ENCODE results near the gene FLYWCH1. TPM values are rescaled to one million over a fixed set of nuclear protein-coding genes. Genes with fewer than 3 reads are reported as not detected.
A peak's percentile ranks its signal among the peaks of the same experiment; 100 is the strongest.

Gene FLYWCH1
- total and polyA plus RNA-seq, 4 donors: 17.5 to 55.9 (median 37.1) TPM

DNA sequence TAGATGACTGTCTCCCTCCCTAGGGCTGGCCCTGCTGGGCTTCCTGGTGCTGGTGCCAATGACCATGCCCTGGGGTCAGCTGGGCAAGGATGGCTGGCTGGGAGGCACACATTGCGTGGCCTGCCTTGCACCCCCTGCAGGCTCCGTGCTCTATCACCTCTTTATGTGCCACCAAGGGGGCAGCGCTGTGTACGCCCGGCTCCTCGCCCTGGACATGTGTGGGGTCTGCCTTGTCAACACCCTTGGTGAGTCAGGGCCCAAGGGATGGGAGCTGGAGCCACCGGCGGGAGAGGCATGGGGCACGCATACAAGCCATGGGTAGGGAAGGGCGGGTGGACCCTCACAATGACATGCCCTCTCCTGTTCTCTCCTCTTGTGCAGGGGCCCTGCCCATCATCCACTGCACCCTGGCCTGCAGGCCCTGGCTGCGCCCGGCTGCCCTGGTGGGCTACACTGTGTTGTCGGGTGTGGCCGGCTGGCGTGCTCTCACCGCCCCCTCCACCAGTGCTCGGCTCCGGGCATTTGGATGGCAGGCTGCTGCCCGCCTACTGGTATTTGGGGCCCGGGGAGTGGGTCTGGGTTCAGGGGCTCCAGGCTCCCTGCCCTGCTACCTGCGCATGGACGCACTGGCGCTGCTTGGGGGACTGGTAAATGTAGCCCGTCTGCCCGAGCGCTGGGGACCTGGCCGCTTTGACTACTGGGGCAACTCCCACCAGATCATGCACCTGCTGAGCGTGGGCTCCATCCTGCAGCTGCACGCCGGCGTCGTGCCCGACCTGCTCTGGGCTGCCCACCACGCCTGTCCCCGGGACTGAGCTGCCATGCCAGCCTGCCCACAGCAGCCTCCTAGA is 59.6 kb downstream of the FLYWCH1 start:
- H3K27me3 ChIP-seq (ENCODE audit: control insufficient read depth, insufficient read depth, low read length): peaks cover 21% of the 10 kb centered on the region
- no peaks in the 10 kb centered on the region for H3K9me3 ChIP-seq (ENCODE audit: control insufficient read depth, insufficient read depth, low read length)
- peaks cover 89% of the 10 kb centered on the region for H3K4me1 ChIP-seq (ENCODE audit: control insufficient read depth, insufficient read depth, low read length)
- DNase-seq (ENCODE audit: low read depth in 4 of 6, low spot score in 6 of 6): no peak
- H3K4me3 ChIP-seq (ENCODE audit: low read depth, low read length): no peak overlapping the region
- WGBS (ENCODE audit: insufficient coverage): 90% methylated on average over 35 of the region's 35 CpGs
- peaks cover 62% of the 10 kb centered on the region for H3K36me3 ChIP-seq (ENCODE audit: control insufficient read depth, insufficient read depth, low read length)
- H3K27ac ChIP-seq (ENCODE audit: low read depth, low read length): peak overlapping the region; percentile 84

GRCh38 chr16:2971985-2972784 is 60.5 kb downstream of the FLYWCH1 start:
- Histone ChIP-seq H3K27me3 (ENCODE audit: control insufficient read depth, insufficient read depth, low read length) (peaks cover 16% of the 10 kb centered on the region), H3K9me3 (ENCODE audit: control insufficient read depth, insufficient read depth, low read length) (no peaks in the 10 kb centered on the region), H3K4me1 (ENCODE audit: control insufficient read depth, insufficient read depth, low read length) (peaks cover 93% of the 10 kb centered on the region), H3K27ac (ENCODE audit: low read depth, low read length) (peak overlapping the region; percentile 84), H3K36me3 (ENCODE audit: control insufficient read depth, insufficient read depth, low read length) (peaks cover 68% of the 10 kb centered on the region), H3K4me3 (ENCODE audit: low read depth, low read length) (no peak overlapping the region)
- 60% methylated on average over 11 of the region's 15 CpGs for WGBS (ENCODE audit: insufficient coverage)
- peak in 1 of 6 donors; percentile 51 for DNase-seq (ENCODE audit: low read depth in 4 of 6, low spot score in 6 of 6)

DNA sequence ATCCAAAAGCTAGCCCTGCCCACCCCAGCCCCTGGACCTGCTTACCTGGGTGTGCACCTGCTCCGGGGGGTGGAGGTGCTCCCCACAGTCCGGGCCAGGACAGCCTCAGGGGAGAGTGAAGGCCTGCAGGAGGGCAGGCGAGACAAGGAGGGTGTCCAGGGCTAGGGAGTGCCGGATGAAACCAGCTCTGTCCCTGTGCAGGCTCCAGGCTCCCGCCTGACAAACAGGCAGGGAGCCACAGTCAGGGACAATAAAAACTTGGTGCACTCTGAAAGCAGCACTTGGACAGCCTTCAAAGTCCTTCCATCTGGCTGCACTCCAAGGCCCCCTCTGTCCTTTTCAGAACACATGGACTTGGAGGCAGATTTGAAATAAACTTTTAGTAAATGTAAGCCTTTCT is 61.4 kb downstream of the FLYWCH1 start:
- peak in 4 of 6 donors; percentile 59 to 89 (median 66) for DNase-seq (ENCODE audit: low read depth in 4 of 6, low spot score in 6 of 6)
- 55% methylated on average over 5 of the region's 5 CpGs for WGBS (ENCODE audit: insufficient coverage)
- peaks cover 63% of the 10 kb centered on the region for H3K36me3 ChIP-seq (ENCODE audit: control insufficient read depth, insufficient read depth, low read length)
- peak overlapping the region; percentile 84 for H3K27ac ChIP-seq (ENCODE audit: low read depth, low read length)
- H3K9me3 ChIP-seq (ENCODE audit: control insufficient read depth, insufficient read depth, low read length): no peaks in the 10 kb centered on the region
- H3K4me1 ChIP-seq (ENCODE audit: control insufficient read depth, insufficient read depth, low read length): peaks cover 95% of the 10 kb centered on the region
- no peak overlapping the region for H3K4me3 ChIP-seq (ENCODE audit: low read depth, low read length)
- H3K27me3 ChIP-seq (ENCODE audit: control insufficient read depth, insufficient read depth, low read length): peaks cover 8% of the 10 kb centered on the region

GRCh38 chr16:2973605-2974318 is 62.0 kb downstream of the FLYWCH1 start:
- peak overlapping the region; percentile 84 for H3K27ac ChIP-seq (ENCODE audit: low read depth, low read length)
- peaks cover under 1% of the 10 kb centered on the region for H3K27me3 ChIP-seq (ENCODE audit: control insufficient read depth, insufficient read depth, low read length)
- peaks cover 63% of the 10 kb centered on the region for H3K36me3 ChIP-seq (ENCODE audit: control insufficient read depth, insufficient read depth, low read length)
- no peak overlapping the region for H3K4me3 ChIP-seq (ENCODE audit: low read depth, low read length)
- 67% methylated on average over 11 of the region's 17 CpGs for WGBS (ENCODE audit: insufficient coverage)
- no peaks in the 10 kb centered on the region for H3K9me3 ChIP-seq (ENCODE audit: control insufficient read depth, insufficient read depth, low read length)
- H3K4me1 ChIP-seq (ENCODE audit: control insufficient read depth, insufficient read depth, low read length): peaks cover 89% of the 10 kb centered on the region
- DNase-seq (ENCODE audit: low read depth in 4 of 6, low spot score in 6 of 6): peak in 1 of 6 donors; percentile 64

GRCh38 chr16:2974319-2975056 is 62.8 kb downstream of the FLYWCH1 start:
- H3K4me1 ChIP-seq (ENCODE audit: control insufficient read depth, insufficient read depth, low read length): peaks cover 90% of the 10 kb centered on the region
- peaks cover 63% of the 10 kb centered on the region for H3K36me3 ChIP-seq (ENCODE audit: control insufficient read depth, insufficient read depth, low read length)
- H3K4me3 ChIP-seq (ENCODE audit: low read depth, low read length): no peak overlapping the region
- no peak overlapping the region for H3K27ac ChIP-seq (ENCODE audit: low read depth, low read length)
- WGBS (ENCODE audit: insufficient coverage): 88% methylated on average over 14 of the region's 15 CpGs
- DNase-seq (ENCODE audit: low read depth in 4 of 6, low spot score in 6 of 6): no peak
- no peaks in the 10 kb centered on the region for H3K9me3 ChIP-seq (ENCODE audit: control insufficient read depth, insufficient read depth, low read length)
- H3K27me3 ChIP-seq (ENCODE audit: control insufficient read depth, insufficient read depth, low read length): no peaks in the 10 kb centered on the region

DNA sequence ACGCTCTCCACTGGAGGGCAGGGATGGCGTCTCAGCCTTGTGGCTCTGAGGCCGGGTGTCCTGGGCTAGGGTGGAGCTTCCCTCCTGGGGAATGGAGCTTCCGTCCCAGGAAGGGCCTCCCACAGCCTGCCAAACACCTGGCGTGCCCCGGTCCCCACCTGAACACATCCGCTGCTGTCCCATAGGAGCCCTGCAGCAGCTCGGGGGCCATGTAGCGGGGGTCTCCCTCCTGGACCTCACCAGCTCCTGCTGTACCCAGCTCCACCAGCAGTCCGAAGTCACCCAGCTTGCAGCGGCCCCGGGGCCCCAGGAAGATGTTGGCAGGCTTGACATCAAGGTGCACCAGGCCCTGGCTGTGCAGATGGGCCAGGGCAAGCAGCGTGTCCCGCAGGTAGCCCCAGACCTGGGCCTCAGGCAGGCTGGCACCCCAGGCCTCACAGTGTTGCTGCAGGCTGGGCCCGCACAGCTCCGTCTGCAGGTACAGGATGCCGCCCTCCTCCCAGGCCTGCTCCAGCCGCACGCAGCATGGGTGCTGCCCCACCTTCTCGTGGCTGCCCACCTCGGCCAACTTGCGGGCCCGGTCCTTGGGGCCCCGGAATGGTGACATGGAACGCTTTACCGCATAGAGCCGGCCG is 63.5 kb downstream of the FLYWCH1 start:
- Histone ChIP-seq H3K4me3 (ENCODE audit: low read depth, low read length) (no peak overlapping the region), H3K4me1 (ENCODE audit: control insufficient read depth, insufficient read depth, low read length) (peaks cover 88% of the 10 kb centered on the region), H3K27me3 (ENCODE audit: control insufficient read depth, insufficient read depth, low read length) (no peaks in the 10 kb centered on the region), H3K27ac (ENCODE audit: low read depth, low read length) (no peak overlapping the region), H3K9me3 (ENCODE audit: control insufficient read depth, insufficient read depth, low read length) (no peaks in the 10 kb centered on the region), H3K36me3 (ENCODE audit: control insufficient read depth, insufficient read depth, low read length) (peaks cover 63% of the 10 kb centered on the region)
- no peak for DNase-seq (ENCODE audit: low read depth in 4 of 6, low spot score in 6 of 6)
- WGBS (ENCODE audit: insufficient coverage): 92% methylated on average over 28 of the region's 28 CpGs

DNA sequence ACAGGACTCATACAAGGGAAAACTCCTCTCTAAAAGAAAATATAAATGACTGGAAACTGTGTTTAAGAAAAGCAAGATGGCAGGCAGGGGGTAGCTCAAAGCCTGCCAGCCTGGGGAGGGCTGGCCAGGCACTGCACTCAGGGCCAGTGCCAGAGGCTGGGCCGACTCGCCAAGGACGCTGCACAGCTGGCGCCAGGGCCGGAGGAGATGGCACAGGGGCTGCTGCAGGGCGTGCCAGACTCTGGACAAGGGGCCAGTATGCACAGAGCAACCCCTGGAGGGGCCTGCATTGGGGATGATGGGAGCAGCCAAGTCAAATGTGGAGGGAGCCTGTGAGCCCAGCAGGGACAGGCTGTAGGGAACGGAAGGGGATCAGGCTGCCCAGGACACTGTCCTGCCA is 64.5 kb downstream of the FLYWCH1 start:
- H3K27ac ChIP-seq (ENCODE audit: low read depth, low read length): no peak overlapping the region
- peaks cover 2% of the 10 kb centered on the region for H3K27me3 ChIP-seq (ENCODE audit: control insufficient read depth, insufficient read depth, low read length)
- H3K9me3 ChIP-seq (ENCODE audit: control insufficient read depth, insufficient read depth, low read length): no peaks in the 10 kb centered on the region
- peaks cover 56% of the 10 kb centered on the region for H3K36me3 ChIP-seq (ENCODE audit: control insufficient read depth, insufficient read depth, low read length)
- WGBS (ENCODE audit: insufficient coverage): 71% methylated on average over 7 of the region's 7 CpGs
- DNase-seq (ENCODE audit: low read depth in 4 of 6, low spot score in 6 of 6): peak in 1 of 6 donors; percentile 51
- H3K4me1 ChIP-seq (ENCODE audit: control insufficient read depth, insufficient read depth, low read length): peaks cover 86% of the 10 kb centered on the region
- H3K4me3 ChIP-seq (ENCODE audit: low read depth, low read length): no peak overlapping the region

DNA sequence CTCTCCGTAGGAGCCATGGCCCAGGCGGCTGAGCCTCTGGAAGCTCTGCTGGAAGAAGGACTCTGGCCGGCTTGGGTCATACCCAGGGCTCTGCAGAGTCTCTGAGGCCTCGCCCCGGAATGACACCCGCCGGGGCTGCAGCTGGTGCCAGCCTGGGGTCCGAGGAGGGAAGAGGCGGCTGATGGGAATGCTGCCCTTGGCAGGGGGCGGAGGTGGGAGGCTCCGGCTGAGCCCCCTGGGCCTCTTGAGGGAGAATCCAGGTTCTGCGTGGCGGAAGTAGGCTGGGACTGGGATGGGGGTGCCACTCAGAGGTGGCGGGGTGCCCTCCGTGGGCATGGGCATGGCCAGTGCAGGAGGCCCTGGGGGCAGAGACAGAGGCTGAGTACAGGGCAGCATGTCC is 64.9 kb downstream of the FLYWCH1 start:
- Histone ChIP-seq H3K27ac (ENCODE audit: low read depth, low read length) (no peak overlapping the region), H3K9me3 (ENCODE audit: control insufficient read depth, insufficient read depth, low read length) (no peaks in the 10 kb centered on the region), H3K27me3 (ENCODE audit: control insufficient read depth, insufficient read depth, low read length) (peaks cover 4% of the 10 kb centered on the region), H3K4me3 (ENCODE audit: low read depth, low read length) (no peak overlapping the region), H3K36me3 (ENCODE audit: control insufficient read depth, insufficient read depth, low read length) (peaks cover 51% of the 10 kb centered on the region), H3K4me1 (ENCODE audit: control insufficient read depth, insufficient read depth, low read length) (peaks cover 86% of the 10 kb centered on the region)
- DNase-seq (ENCODE audit: low read depth in 4 of 6, low spot score in 6 of 6): no peak
- WGBS (ENCODE audit: insufficient coverage): 88% methylated on average over 12 of the region's 15 CpGs
